IMR-90 (cell line): ENCODE measurements around the gene USP31. TPM values are rescaled to one million over a fixed set of nuclear protein-coding genes. Genes with fewer than 3 reads are reported as not detected.

Experiments
- ATAC-seq: fragments of 200-7000 bp; cut with Tn5 transposase; 2 replicates; pipeline ENCODE4 v1.9.1; 2020; ENCODE audit warnings: low read depth, mild to moderate bottlenecking, moderate library complexity
- BruUV-seq: library from RNA; stranded (reverse); fragments of 400-500 nt; replicated peaks from 2 replicates; lab custom pipeline; 2021; lab: Mats Ljungman, UMichigan
- CTCF ChIA-PET: fragments of 300-600 bp; formaldehyde crosslinking; extraction: SDS; loops from one replicate; lab custom pipeline; 2021; ENCODE audit warnings: antibody characterized with exemption; lab: Yijun Ruan, JAX
- POLR2A ChIA-PET: fragments of 300-600 bp; sonication (Branson Sonifier 250); formaldehyde crosslinking; loops from one replicate; lab custom pipeline; 2022; ENCODE audit warnings: antibody characterized with exemption; ENCODE audit not compliant: unreplicated experiment; lab: Charles Lee
- DNase-seq: peaks from one replicate; pipeline ENCODE4 v3.0.0; 2013
- H2AFZ ChIP-seq: replicated peaks from 2 replicates; pipeline ENCODE3; 2013; ENCODE audit warnings: low read length, mild to moderate bottlenecking; ENCODE audit not compliant: poor library complexity
- H2AK5ac ChIP-seq: 2 replicates; pipeline ENCODE4 v1.6.1; 2013; ENCODE audit warnings: low read depth, low read length, inconsistent platforms
- H2AK9ac ChIP-seq: replicated peaks from 2 replicates; pipeline ENCODE3; 2013; ENCODE audit warnings: mild to moderate bottlenecking, low read depth, low read length, moderate library complexity; ENCODE audit not compliant: poor library complexity
- H2BK120ac ChIP-seq: 2 replicates; pipeline ENCODE4 v1.6.1; 2013; ENCODE audit warnings: low read depth, low read length, inconsistent platforms
- H2BK15ac ChIP-seq: 3 replicates; pipeline ENCODE4 v1.6.1; 2013; ENCODE audit warnings: low read depth, low read length, inconsistent platforms
- H2BK20ac ChIP-seq: 2 replicates; pipeline ENCODE4 v1.6.1; 2013; ENCODE audit warnings: low read depth, mild to moderate bottlenecking, inconsistent platforms, low read length, moderate library complexity
- H2BK5ac ChIP-seq: 2 replicates; pipeline ENCODE4 v1.6.1; 2013; ENCODE audit warnings: mild to moderate bottlenecking, low read depth, low read length, inconsistent platforms; ENCODE audit not compliant: poor library complexity, severe bottlenecking
- H3K14ac ChIP-seq: replicated peaks from 2 replicates; pipeline ENCODE4 v1.6.1; 2013; ENCODE audit warnings: low read depth, low read length, inconsistent platforms
- H3K18ac ChIP-seq: 2 replicates; pipeline ENCODE4 v1.6.1; 2013; ENCODE audit warnings: low read depth, low read length, control low read depth
- H3K23ac ChIP-seq: 2 replicates; pipeline ENCODE4 v1.6.1; 2013; ENCODE audit warnings: low read depth, low read length, inconsistent platforms
- H3K27ac ChIP-seq: 2 replicates; pipeline ENCODE4 v1.5.1; 2013; ENCODE audit warnings: mild to moderate bottlenecking, control low read depth, low read length; ENCODE audit not compliant: insufficient read depth
- H3K27me3 ChIP-seq: 2 replicates; pipeline ENCODE4 v1.6.1; 2013; ENCODE audit warnings: low read length; ENCODE audit not compliant: control insufficient read depth, insufficient read depth
- H3K36me3 ChIP-seq: 2 replicates; pipeline ENCODE4 v1.6.1; 2013; ENCODE audit warnings: low read length, mixed read lengths; ENCODE audit not compliant: control insufficient read depth, insufficient read depth
- H3K4ac ChIP-seq: 2 replicates; pipeline ENCODE4 v1.6.1; 2013; ENCODE audit warnings: low read depth, low read length, inconsistent platforms
- H3K4me1 ChIP-seq: 2 replicates; pipeline ENCODE4 v1.6.1; 2013; ENCODE audit warnings: low read length, mixed read lengths; ENCODE audit not compliant: control insufficient read depth, insufficient read depth
- H3K4me2 ChIP-seq: 2 replicates; pipeline ENCODE4 v1.6.1; 2013; ENCODE audit warnings: low read depth, mild to moderate bottlenecking, control low read depth, low read length, moderate library complexity
- H3K4me3 ChIP-seq: 2 replicates; pipeline ENCODE4 v1.5.1; 2013; ENCODE audit warnings: low read depth, mild to moderate bottlenecking, control low read depth, low read length, moderate library complexity; ENCODE audit not compliant: insufficient read depth
- H3K56ac ChIP-seq: 2 replicates; pipeline ENCODE4 v1.6.1; 2013; ENCODE audit warnings: low read length, inconsistent platforms; ENCODE audit not compliant: insufficient read depth; ENCODE audit errors: extremely low read depth
- H3K79me1 ChIP-seq, 2 experiments: 2 replicates each; pipeline ENCODE4 v1.6.1; 2013; ENCODE audit warnings: low read length in 2 of 2, inconsistent platforms in 1 of 2, low read depth in 1 of 2
- H3K9ac ChIP-seq: 2 replicates; pipeline ENCODE4 v1.6.1; 2013; ENCODE audit warnings: low read depth, low read length, control low read depth
- H3K9me1 ChIP-seq: 2 replicates; pipeline ENCODE4 v1.6.1; 2013; ENCODE audit warnings: low read length, inconsistent platforms; ENCODE audit not compliant: insufficient read depth
- H3K9me3 ChIP-seq: 2 replicates; pipeline ENCODE4 v1.6.1; 2013; ENCODE audit warnings: low read length; ENCODE audit not compliant: control insufficient read depth, insufficient read depth
- H4K20me1 ChIP-seq: 2 replicates; pipeline ENCODE4 v1.6.1; 2013; ENCODE audit warnings: low read length, inconsistent platforms; ENCODE audit not compliant: insufficient read depth
- H4K5ac ChIP-seq: 2 replicates; pipeline ENCODE4 v1.6.1; 2013; ENCODE audit warnings: mild to moderate bottlenecking, low read depth, low read length, control low read depth
- H4K8ac ChIP-seq, 2 experiments: 2 replicates each; pipeline ENCODE4 v1.6.1; 2013; ENCODE audit warnings: low read depth in 2 of 2, low read length in 2 of 2, control low read depth in 1 of 2, inconsistent platforms in 1 of 2
- H4K91ac ChIP-seq: 2 replicates; pipeline ENCODE4 v1.6.1; 2013; ENCODE audit warnings: low read depth, low read length, inconsistent platforms; ENCODE audit not compliant: insufficient read depth
- CTCF ChIP-seq: conservative IDR thresholded peaks from 2 replicates; pipeline ENCODE4 v1.5.1; 2012; ENCODE audit warnings: mild to moderate bottlenecking, low read depth, low read length, improper control_type of control experiment
- FOS ChIP-seq: fragments of 150-350 bp; IDR thresholded peaks from 2 replicates; pipeline ENCODE4 v1.6.1; 2016; ENCODE audit warnings: low read depth, low read length
- MAFK ChIP-seq: IDR thresholded peaks from 2 replicates; pipeline ENCODE4 v1.6.1; 2012; ENCODE audit warnings: low read depth, low read length, improper control_type of control experiment
- MXI1 ChIP-seq: IDR thresholded peaks from 2 replicates; pipeline ENCODE4 v1.6.1; 2012; ENCODE audit warnings: low read depth, mild to moderate bottlenecking, low read length, moderate library complexity, borderline replicate concordance
- NFE2L2 ChIP-seq: fragments of 150-350 bp; IDR thresholded peaks from 2 replicates; pipeline ENCODE4 v1.6.1; 2016; ENCODE audit warnings: low read depth, mild to moderate bottlenecking, low read length
- RAD21 ChIP-seq: IDR thresholded peaks from 2 replicates; pipeline ENCODE4 v1.6.1; 2012; ENCODE audit warnings: low read length, improper control_type of control experiment
- WGBS, 2 experiments: methylation state at CpG; one replicate each; pipeline versions ENCODE4 v1.1.5 to v1.1.7; 2013; ENCODE audit warnings: missing lambda C conversion rate in 2 of 2; ENCODE audit not compliant: insufficient read length in 1 of 2; ENCODE audit errors: extremely low coverage in 2 of 2; 5-methylcytosine and 5-hydroxymethylcytosine counted together
- dilution Hi-C: fragments of 300-500 bp; cut with HindIII; formaldehyde crosslinking; loops from one replicate; pipeline ENCODE4 v1.14.3; 2018; ENCODE audit warnings: low sequenced_read_pairs; ENCODE audit not compliant: unreplicated experiment
- in situ Hi-C: fragments of 300-500 bp; cut with MboI; formaldehyde crosslinking; loops from 3 replicates; pipeline ENCODE4 v1.14.3; 2019; ENCODE audit warnings: low sequenced_read_pairs, inconsistent platforms, mixed read lengths
- intact Hi-C: fragments of 100-400 bp; cut with micrococcal nuclease; formaldehyde crosslinking; loops from 2 replicates; pipeline ENCODE4 v1.10.0; 2022
- polyA plus RNA-seq, 3 experiments: library from polyadenylated mRNA; depleted of rRNA; stranded (reverse); fragments of >200 nt; gene quantifications; 2 replicates each; pipeline ENCODE4 v1.2.3, GENCODE V29; 2012; ENCODE audit warnings: low replicate concordance in 1 of 3
- total RNA-seq: library from RNA; depleted of rRNA; stranded (reverse); fragments of >200 nt; gene quantifications from 2 replicates; pipeline ENCODE4 v1.2.3, GENCODE V29; 2012
- TF ChIP-seq, protein P1 (sequence below): fragments of 150-350 bp; IDR thresholded peaks from 2 replicates; pipeline ENCODE4 v1.6.1; 2016; ENCODE audit warnings: low read depth, mild to moderate bottlenecking, low read length, moderate library complexity, borderline replicate concordance

The USP31 gene
- total and polyA plus RNA-seq, 2 of the 4 experiments (the other 2 are of a cell fraction) = 2.9 to 3.4 TPM

- Histone ChIP-seq H3K4me2 (no peak overlapping the region), H2BK20ac (no peak overlapping the region), H3K9me1 (no peaks in the 10 kb centered on the region), H3K27ac (no peak overlapping the region), H2AK5ac (no peak overlapping the region), H4K20me1 (no peaks in the 10 kb centered on the region), H2AFZ (no peak overlapping the region), H3K23ac (no peak overlapping the region), H4K91ac (no peak overlapping the region), H3K4me1 (no peaks in the 10 kb centered on the region), H4K8ac (no peak overlapping the region), H3K36me3 (no peaks in the 10 kb centered on the region), H4K5ac (no peak overlapping the region), H3K56ac (no peak overlapping the region), H3K27me3 (no peaks in the 10 kb centered on the region), H2BK5ac (no peak overlapping the region), H3K18ac (no peak overlapping the region), H3K9me3 (no peaks in the 10 kb centered on the region), H3K14ac (no peak overlapping the region), H3K4me3 (no peak overlapping the region), H3K9ac (no peak overlapping the region), H3K79me1 (no peaks in the 10 kb centered on the region), H2BK120ac (no peak overlapping the region), H3K4ac (no peak overlapping the region), H2AK9ac (no peak overlapping the region), H2BK15ac (no peak overlapping the region)
- WGBS, 2 experiments = no CpG with 5 or more reads among the region's 1 CpG
- in situ Hi-C loops = no loop called here
- dilution Hi-C loops = no loop called here
- POLR2A ChIA-PET = no interaction called here
- CTCF ChIA-PET = no interaction called here
- DNase-seq = no peak
- intact Hi-C loops = no loop called here
- BruUV-seq = no TSS peak
- no peak for ATAC-seq
- TF ChIP-seq, protein P1, sequence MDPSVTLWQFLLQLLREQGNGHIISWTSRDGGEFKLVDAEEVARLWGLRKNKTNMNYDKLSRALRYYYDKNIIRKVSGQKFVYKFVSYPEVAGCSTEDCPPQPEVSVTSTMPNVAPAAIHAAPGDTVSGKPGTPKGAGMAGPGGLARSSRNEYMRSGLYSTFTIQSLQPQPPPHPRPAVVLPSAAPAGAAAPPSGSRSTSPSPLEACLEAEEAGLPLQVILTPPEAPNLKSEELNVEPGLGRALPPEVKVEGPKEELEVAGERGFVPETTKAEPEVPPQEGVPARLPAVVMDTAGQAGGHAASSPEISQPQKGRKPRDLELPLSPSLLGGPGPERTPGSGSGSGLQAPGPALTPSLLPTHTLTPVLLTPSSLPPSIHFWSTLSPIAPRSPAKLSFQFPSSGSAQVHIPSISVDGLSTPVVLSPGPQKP = no peak
- TF ChIP-seq NFE2L2 (no peak), FOS (no peak), RAD21 (no peak), MAFK (no peak), CTCF (no peak), MXI1 (no peak)
These were observed 121.9 kb downstream of the USP31 start for GRCh38 chr16:23027386-23027785.
